Measurements from ENCODE around the gene TMEM115.

GRCh38 chr3:50347187-50347813, 12.0 kb downstream of the TMEM115 start:
- TF ChIP-seq, protein P1, sequence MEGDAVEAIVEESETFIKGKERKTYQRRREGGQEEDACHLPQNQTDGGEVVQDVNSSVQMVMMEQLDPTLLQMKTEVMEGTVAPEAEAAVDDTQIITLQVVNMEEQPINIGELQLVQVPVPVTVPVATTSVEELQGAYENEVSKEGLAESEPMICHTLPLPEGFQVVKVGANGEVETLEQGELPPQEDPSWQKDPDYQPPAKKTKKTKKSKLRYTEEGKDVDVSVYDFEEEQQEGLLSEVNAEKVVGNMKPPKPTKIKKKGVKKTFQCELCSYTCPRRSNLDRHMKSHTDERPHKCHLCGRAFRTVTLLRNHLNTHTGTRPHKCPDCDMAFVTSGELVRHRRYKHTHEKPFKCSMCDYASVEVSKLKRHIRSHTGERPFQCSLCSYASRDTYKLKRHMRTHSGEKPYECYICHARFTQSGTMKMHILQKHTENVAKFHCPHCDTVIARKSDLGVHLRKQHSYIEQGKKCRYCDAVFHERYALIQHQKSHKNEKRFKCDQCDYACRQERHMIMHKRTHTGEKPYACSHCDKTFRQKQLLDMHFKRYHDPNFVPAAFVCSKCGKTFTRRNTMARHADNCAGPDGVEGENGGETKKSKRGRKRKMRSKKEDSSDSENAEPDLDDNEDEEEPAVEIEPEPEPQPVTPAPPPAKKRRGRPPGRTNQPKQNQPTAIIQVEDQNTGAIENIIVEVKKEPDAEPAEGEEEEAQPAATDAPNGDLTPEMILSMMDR (IDR thresholded peaks at IDR 0.05): peak; percentile 43 to 65 (median 56)
- no peak for TF ChIP-seq POLR2A (IDR thresholded peaks at IDR 0.05)

Measured in right lobe of liver (tissue), 4 donors.